HepG2 (cell line): Measurements from ENCODE around the gene ZNF691.
A peak's percentile ranks its signal among the peaks of the same experiment; 100 is the strongest.

Source experiments
- POLR2AphosphoS5 ChIP-seq: IDR thresholded peaks from 2 replicates; pipeline ENCODE4 v1.6.1; 2012; ENCODE audit warnings: low read depth, low read length
- ZNF550 ChIP-seq: sonication (generic); formaldehyde crosslinking; IDR thresholded peaks from 2 replicates; pipeline ENCODE4 v1.4.0; 2020; ENCODE audit warnings: mild to moderate bottlenecking, missing genetic modification reagents, borderline replicate concordance
- TF ChIP-seq, protein P1 (sequence below), 2 experiments: sonication (generic) in 1 of 2; formaldehyde crosslinking in 1 of 2; IDR thresholded peaks; 2 replicates each; pipeline versions ENCODE4 v1.5.1 to v1.6.1; 2011 to 2020; ENCODE audit warnings: borderline replicate concordance in 1 of 2, low read depth in 1 of 2, low read length in 1 of 2, mild to moderate bottlenecking in 1 of 2, missing genetic modification reagents in 1 of 2, moderate library complexity in 1 of 2

DNA sequence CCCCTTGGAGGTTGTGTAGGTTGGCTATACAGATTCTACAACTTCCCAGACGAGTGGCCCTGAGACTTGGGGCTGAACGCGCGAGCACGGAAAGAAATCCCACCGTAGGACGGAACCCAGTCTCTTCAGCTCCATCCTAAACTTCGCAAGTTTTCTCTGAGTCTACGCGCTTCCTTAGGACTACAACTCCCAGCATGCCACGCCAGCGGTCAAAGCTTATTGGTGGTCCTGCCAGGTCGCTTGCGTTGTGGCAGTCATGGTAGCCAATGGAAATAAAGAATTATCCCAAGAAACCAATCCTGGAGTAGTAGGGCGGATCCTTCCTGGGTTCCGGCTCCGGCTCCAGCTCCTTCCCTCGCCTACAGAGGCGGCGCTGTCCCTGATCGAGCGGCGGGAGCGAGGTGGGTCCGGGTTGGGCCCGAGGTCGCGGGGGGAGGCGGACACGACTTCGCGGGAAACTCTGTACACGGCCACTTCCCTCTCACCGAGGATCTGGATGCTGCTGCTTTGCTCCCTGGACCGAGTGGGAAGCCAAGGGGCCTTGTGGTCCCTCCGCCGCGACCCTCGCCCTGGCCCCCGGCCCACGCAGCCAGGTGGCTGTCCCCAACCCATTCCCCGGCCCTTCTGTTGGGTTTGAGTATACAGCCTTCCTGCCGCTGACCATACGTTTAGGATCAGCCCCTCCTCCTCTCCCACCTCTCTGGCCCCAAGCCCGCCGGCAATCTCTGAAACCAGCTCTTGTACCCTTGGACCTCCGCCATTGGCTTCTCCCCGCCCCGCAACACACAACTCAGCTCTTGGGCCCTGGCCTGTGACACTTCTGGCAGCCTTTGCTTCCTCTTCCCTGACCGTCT lies at the start of gene ZNF691:
- TF ChIP-seq ZNF550 (CRISPR knock-in tag) = no peak
- peak; percentile 76 for TF ChIP-seq POLR2AphosphoS5
- TF ChIP-seq, protein P1, sequence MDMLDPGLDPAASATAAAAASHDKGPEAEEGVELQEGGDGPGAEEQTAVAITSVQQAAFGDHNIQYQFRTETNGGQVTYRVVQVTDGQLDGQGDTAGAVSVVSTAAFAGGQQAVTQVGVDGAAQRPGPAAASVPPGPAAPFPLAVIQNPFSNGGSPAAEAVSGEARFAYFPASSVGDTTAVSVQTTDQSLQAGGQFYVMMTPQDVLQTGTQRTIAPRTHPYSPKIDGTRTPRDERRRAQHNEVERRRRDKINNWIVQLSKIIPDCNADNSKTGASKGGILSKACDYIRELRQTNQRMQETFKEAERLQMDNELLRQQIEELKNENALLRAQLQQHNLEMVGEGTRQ (IDR thresholded peaks at IDR 0.05; ENCODE audit: low read depth, low read length) = no peak
- TF ChIP-seq, protein P1 (CRISPR knock-in tag; IDR thresholded peaks at IDR 0.05; ENCODE audit: borderline replicate concordance) = no peak
